Activated naive CD8-positive, alpha-beta T cell treated with anti-CD3 and anti-CD28 coated beads, Interleukin-2, amount 50 U/mL, for 24 hours (primary cell): ENCODE results near the gene KIF3A.

ENCODE experiments used
- ATAC-seq: fragments of 150-1000 bp; cut with Tn5 transposase; one replicate; pipeline ENCODE4 v1.10.0; 2021
- DNase-seq: peaks from one replicate; pipeline ENCODE4 v3.0.0; 2021
- H3K27ac Mint-ChIP-seq: one replicate; pipeline ENCODE4 v1.8.0; 2021; ENCODE audit warnings: mild to moderate bottlenecking, mixed read lengths
- H3K27me3 Mint-ChIP-seq: one replicate; pipeline ENCODE4 v1.8.0; 2021; ENCODE audit warnings: mixed read lengths
- H3K36me3 Mint-ChIP-seq: one replicate; pipeline ENCODE4 v1.8.0; 2021; ENCODE audit warnings: low read depth, mixed read lengths
- H3K4me1 Mint-ChIP-seq: one replicate; pipeline ENCODE4 v1.8.0; 2021; ENCODE audit warnings: mixed read lengths
- H3K4me3 Mint-ChIP-seq: one replicate; pipeline ENCODE4 v1.8.0; 2021; ENCODE audit warnings: mild to moderate bottlenecking, moderate library complexity, mixed read lengths
- H3K9me3 Mint-ChIP-seq: one replicate; pipeline ENCODE4 v1.8.0; 2021; ENCODE audit warnings: mixed read lengths

The KIF3A gene

GRCh38 chr5:132763181-132764036 lies 26.1 kb upstream of the KIF3A start:
- ATAC-seq, result no peak
- Mint-ChIP-seq H3K36me3 (peaks cover 3% of the 10 kb centered on the region), H3K27ac (no peak overlapping the region), H3K4me3 (no peak overlapping the region), H3K4me1 (no peaks in the 10 kb centered on the region), H3K27me3 (no peaks in the 10 kb centered on the region), H3K9me3 (no peaks in the 10 kb centered on the region)
- no peak for DNase-seq

GRCh38 chr5:132762246-132763000 lies 25.1 kb upstream of the KIF3A start:
- DNase-seq, result no peak

GRCh38 chr5:132761321-132762240 lies 24.2 kb upstream of the KIF3A start:
- Mint-ChIP-seq H3K4me1 (no peaks in the 10 kb centered on the region), H3K27me3 (no peaks in the 10 kb centered on the region), H3K36me3 (peaks cover 3% of the 10 kb centered on the region), H3K4me3 (no peak overlapping the region), H3K27ac (no peak overlapping the region), H3K9me3 (no peaks in the 10 kb centered on the region)
- ATAC-seq (no peak), DNase-seq (no peak)

More at GRCh38 chr5:132762246-132763000, 25.1 kb upstream of the KIF3A start:
- ATAC-seq, result no peak
- no peaks in the 10 kb centered on the region for H3K4me1 Mint-ChIP-seq
- H3K4me3 Mint-ChIP-seq, result no peak overlapping the region
- H3K36me3 Mint-ChIP-seq, result peaks cover 3% of the 10 kb centered on the region
- H3K27ac Mint-ChIP-seq, result no peak overlapping the region
- H3K9me3 Mint-ChIP-seq, result no peaks in the 10 kb centered on the region
- no peaks in the 10 kb centered on the region for H3K27me3 Mint-ChIP-seq

GRCh38 chr5:132760601-132761317 lies 23.4 kb upstream of the KIF3A start:
- Mint-ChIP-seq H3K4me3 (no peak overlapping the region), H3K36me3 (peaks cover 3% of the 10 kb centered on the region), H3K4me1 (no peaks in the 10 kb centered on the region), H3K9me3 (no peaks in the 10 kb centered on the region), H3K27me3 (no peaks in the 10 kb centered on the region), H3K27ac (no peak overlapping the region)
- ATAC-seq (no peak), DNase-seq (no peak)

GRCh38 chr5:132760049-132760420 lies 22.7 kb upstream of the KIF3A start:
- Mint-ChIP-seq H3K27me3 (no peaks in the 10 kb centered on the region), H3K4me3 (no peak overlapping the region), H3K4me1 (peaks cover 3% of the 10 kb centered on the region), H3K36me3 (peaks cover 3% of the 10 kb centered on the region), H3K9me3 (no peaks in the 10 kb centered on the region), H3K27ac (no peak overlapping the region)
- no peak for DNase-seq
- no peak for ATAC-seq

- Mint-ChIP-seq H3K4me1 (peaks cover 5% of the 10 kb centered on the region), H3K4me3 (no peak overlapping the region), H3K36me3 (peaks cover 3% of the 10 kb centered on the region), H3K27ac (no peak overlapping the region), H3K27me3 (no peaks in the 10 kb centered on the region), H3K9me3 (no peaks in the 10 kb centered on the region)
- DNase-seq, result no peak
- no peak for ATAC-seq
Observed at GRCh38 chr5:132759114-132760048, 22.0 kb upstream of the KIF3A start.

- Mint-ChIP-seq H3K4me1 (peaks cover 7% of the 10 kb centered on the region), H3K27me3 (no peaks in the 10 kb centered on the region), H3K36me3 (peaks cover 2% of the 10 kb centered on the region), H3K27ac (no peak overlapping the region), H3K4me3 (no peak overlapping the region), H3K9me3 (no peaks in the 10 kb centered on the region)
- DNase-seq (no peak), ATAC-seq (no peak)
Observed at GRCh38 chr5:132758451-132758850, 21.1 kb upstream of the KIF3A start.

- Mint-ChIP-seq H3K36me3 (peaks cover 2% of the 10 kb centered on the region), H3K9me3 (no peaks in the 10 kb centered on the region), H3K27me3 (no peaks in the 10 kb centered on the region), H3K27ac (no peak overlapping the region), H3K4me1 (peaks cover 15% of the 10 kb centered on the region), H3K4me3 (no peak overlapping the region)
- DNase-seq (no peak), ATAC-seq (no peak)
Observed at GRCh38 chr5:132756542-132756941, 19.2 kb upstream of the KIF3A start.

GRCh38 chr5:132754947-132755346 lies 17.6 kb upstream of the KIF3A start:
- Mint-ChIP-seq H3K9me3 (no peaks in the 10 kb centered on the region), H3K27ac (no peak overlapping the region)
- ATAC-seq, result no peak

GRCh38 chr5:132754111-132754510 lies 16.8 kb upstream of the KIF3A start:
- peaks cover 28% of the 10 kb centered on the region for H3K4me1 Mint-ChIP-seq
- H3K27ac Mint-ChIP-seq, result no peak overlapping the region
- no peaks in the 10 kb centered on the region for H3K36me3 Mint-ChIP-seq
- H3K27me3 Mint-ChIP-seq, result no peaks in the 10 kb centered on the region
- DNase-seq (no peak), ATAC-seq (no peak)
- no peak overlapping the region for H3K4me3 Mint-ChIP-seq
- H3K9me3 Mint-ChIP-seq, result no peaks in the 10 kb centered on the region

More at GRCh38 chr5:132754947-132755346, 17.6 kb upstream of the KIF3A start:
- H3K4me1 Mint-ChIP-seq, result peaks cover 28% of the 10 kb centered on the region
- H3K27me3 Mint-ChIP-seq, result no peaks in the 10 kb centered on the region
- H3K4me3 Mint-ChIP-seq, result no peak overlapping the region
- H3K36me3 Mint-ChIP-seq, result no peaks in the 10 kb centered on the region
- no peak for DNase-seq

GRCh38 chr5:132753135-132753987 lies 16.0 kb upstream of the KIF3A start:
- Mint-ChIP-seq H3K36me3 (no peaks in the 10 kb centered on the region), H3K4me3 (no peak overlapping the region), H3K27ac (no peak overlapping the region), H3K27me3 (peaks cover 3% of the 10 kb centered on the region), H3K9me3 (no peaks in the 10 kb centered on the region), H3K4me1 (peaks cover 29% of the 10 kb centered on the region)
- no peak for DNase-seq
- peak; percentile 54 for ATAC-seq

- Mint-ChIP-seq H3K27ac (no peak overlapping the region), H3K9me3 (no peaks in the 10 kb centered on the region), H3K36me3 (no peaks in the 10 kb centered on the region), H3K4me1 (peaks cover 31% of the 10 kb centered on the region), H3K4me3 (no peak overlapping the region), H3K27me3 (peaks cover 5% of the 10 kb centered on the region)
- ATAC-seq (no peak), DNase-seq (no peak)
Observed at GRCh38 chr5:132752581-132753125, 15.3 kb upstream of the KIF3A start.
